ENCODE measurements around the gene LRRC39.
A peak's percentile ranks its signal among the peaks of the same experiment; 100 is the strongest.
"Not testable (repeated sequence)": the region's sequence is repeated elsewhere in the genome, so short reads cannot be mapped to it uniquely, and the experiment has no call there.

LRRC39 gene

DNA sequence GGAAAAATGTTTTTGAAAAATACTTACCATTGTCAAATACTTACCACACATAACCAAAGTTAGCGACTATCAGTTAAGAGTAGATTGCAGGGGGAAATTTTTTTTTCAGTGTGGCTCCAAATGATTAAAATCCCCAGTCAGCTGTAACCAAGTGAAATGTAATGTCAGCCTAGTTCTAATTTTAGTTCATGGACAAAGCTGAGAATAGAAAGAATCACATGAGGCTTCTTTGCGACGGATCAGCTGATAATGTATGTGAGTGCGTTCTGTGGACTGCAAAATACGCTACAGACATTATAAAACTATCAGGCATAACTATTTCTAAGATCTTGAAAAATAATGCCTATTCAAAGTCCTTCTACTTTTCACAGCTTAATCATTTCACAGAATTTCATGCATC lies at the start of gene LRRC39:
Gene LRRC39 (minus strand): TSS at position 166 of the 400 bp plus-strand sequence. CDS start 9,740 bp downstream, outside the sequence.
- no peak for DNase-seq (ENCODE audit: low spot score)

DNA sequence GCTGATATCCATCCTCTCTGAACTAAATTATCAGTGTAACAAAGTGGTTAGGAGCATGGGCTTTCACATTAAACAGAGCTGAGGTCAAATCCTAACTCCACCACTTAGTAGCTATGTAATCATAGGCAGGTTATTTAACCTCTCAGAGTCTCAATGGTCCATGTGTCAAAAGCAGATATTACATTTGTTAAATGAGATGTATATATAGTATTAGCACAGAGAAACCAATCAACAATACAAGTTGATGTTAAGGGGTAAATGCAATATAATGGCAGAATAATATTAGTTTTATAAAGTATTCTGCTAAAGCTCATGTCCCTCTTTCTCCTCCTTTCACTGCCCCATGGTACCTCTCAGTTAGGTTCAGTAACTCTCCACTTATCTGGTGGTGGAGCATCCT lies 44.4 kb upstream of the LRRC39 start:
- DNase-seq (ENCODE audit: low spot score), result no peak

DNA sequence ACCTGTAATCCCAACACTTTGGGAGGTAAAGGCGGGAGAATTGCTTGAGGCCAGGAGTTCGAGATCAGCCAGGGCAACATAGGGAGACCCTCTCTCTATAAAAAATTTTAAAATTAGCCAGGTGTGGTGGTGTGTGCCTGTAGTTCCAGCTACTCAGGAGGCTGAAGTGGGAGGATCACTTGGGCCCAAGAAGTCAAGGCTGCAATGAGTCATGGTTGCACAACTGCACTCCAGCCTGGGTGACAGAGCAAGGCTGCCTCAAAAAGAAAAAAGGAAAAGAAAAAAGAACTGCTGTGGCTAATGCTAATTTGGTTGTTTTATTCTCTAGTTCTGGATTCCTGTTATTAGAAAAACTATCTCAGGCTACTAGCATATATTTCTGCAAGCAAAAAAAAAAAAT lies 41.8 kb upstream of the LRRC39 start:
- DNase-seq (ENCODE audit: low spot score), result no peak

DNA sequence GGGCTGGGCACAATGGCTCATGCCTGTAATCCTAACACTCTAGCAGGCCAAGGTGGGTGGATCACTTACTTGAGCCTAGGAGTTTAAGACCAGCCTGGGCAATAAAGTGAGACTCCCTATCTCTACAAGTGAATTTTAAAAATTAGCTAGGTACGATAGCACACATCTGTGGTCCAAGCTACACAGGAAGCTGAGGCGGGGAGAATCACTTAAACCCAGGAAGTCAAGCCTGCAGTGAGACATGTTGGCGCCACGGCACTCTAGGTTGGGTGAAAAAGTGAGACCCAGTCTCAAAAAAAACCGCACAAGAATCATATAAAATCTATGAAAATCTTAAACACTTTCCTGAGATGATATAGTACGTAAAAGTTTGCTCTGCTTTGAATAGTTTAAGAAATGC lies 41.4 kb upstream of the LRRC39 start:
- no peak for DNase-seq (ENCODE audit: low spot score)

DNA sequence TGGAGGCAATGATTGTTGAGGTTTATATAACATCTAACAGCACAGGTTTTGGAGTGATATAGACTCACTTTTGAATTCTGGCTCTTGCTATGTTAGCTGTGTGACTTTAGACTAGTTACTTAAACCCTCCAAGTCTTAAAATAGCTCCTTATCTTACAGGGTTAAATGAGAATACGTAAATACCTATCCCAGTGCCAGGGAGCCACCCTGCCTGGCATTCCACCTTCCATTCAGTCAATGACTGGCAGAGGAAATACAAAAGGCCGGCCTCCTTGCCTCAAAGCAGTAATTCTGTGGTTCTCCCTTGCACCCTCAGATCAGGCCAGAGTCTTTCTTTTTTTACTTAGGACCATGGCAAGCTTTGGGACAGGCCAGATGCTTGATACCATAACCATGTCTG lies 39.8 kb upstream of the LRRC39 start:
- DNase-seq (ENCODE audit: low spot score), result no peak

DNA sequence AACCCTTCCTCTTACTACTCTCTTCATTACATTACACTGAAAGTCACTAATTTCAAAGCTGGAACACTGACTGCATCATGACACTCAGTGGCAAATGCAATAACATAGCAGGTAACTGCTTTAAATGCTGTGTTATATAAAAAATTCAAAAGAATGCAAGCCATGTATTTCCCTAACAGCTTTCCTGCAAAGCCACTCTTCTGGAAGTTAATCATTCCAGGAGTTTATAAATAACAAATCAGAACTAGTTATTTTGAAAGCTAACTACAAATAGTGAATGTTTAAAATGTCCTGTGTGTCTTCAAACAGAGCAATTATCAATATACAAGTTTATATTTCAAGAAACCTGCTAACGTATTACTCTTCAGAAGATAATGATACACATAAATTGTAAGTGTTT lies 37.0 kb upstream of the LRRC39 start:
- no peak for DNase-seq (ENCODE audit: low spot score)

DNA sequence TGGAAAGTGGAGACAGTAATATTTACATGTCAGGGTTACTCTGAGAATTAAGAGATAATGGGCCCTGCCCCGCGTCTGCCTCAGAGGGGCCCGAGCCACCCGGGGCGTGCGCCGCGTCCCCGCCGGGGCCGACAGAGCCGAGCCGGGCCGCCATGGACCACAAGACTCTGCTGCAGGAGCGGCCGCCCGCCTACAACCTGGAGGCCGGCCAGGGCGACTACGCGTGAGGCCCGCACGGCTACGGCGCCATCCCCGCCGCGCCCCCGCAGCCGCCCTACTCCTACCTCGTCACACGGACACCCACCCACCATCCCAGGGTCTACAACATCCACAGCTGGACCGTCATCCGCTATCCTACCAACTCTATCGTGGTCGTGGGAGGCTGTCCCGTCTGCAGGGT lies 35.1 kb upstream of the LRRC39 start:
- no peak for DNase-seq (ENCODE audit: low spot score)

DNA sequence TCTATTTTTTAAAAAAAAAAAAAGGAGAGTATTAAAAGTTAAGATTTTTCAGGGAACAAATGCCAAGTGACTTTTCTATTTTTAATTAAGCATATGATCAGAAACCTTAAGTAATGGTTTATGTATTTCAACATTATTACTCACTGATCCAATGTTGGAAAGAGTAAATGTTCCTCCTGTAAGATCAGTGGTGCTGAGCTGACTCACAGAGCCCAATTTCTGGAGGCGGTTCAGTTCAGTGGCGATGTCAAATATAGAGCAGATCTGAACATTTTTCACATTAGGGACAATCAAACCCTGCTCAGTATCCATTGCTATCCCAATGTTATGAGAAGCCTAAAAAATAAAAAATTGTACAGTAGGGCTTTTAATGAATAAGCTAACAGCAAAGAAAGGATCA lies 28.2 kb upstream of the LRRC39 start:
- no peak for DNase-seq (ENCODE audit: low spot score)

DNA sequence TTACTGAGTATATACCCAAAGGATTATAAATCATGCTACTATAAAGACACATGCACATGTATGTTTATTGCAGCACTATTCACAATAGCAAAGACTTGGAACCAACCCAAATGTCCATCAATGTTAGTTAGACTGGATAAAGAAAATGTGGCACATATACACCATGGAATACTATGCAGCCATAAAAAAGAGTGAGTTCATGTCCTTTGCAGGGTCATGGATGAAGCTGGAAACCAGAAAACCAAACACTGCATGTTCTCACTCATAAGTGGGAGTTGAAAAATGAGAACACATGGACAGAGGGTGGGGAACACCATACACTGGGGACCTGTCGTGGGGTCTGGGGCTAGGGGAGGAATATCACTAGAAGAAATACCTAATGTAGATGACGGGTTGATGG lies 27.5 kb upstream of the LRRC39 start:
- not testable (repeated sequence) for DNase-seq (ENCODE audit: low spot score)

DNA sequence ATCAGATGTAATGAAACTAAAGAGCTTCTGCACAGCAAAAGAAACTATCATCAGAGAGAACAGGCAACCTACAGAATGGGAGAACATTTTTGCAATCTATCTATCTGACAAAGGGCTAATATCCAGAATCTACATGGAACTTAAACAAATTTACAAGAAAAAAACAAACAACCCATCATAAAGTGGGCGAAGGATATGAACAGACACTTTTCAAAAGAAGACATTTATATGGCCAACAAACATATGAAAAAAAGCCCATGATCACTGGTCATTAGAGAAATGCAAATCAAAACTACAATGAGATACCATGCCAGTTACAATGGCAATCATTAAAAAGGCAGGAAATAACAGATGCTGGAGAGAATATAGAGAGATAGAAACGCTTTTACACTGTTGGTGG lies 27.0 kb upstream of the LRRC39 start:
- not testable (repeated sequence) for DNase-seq (ENCODE audit: low spot score)

DNA sequence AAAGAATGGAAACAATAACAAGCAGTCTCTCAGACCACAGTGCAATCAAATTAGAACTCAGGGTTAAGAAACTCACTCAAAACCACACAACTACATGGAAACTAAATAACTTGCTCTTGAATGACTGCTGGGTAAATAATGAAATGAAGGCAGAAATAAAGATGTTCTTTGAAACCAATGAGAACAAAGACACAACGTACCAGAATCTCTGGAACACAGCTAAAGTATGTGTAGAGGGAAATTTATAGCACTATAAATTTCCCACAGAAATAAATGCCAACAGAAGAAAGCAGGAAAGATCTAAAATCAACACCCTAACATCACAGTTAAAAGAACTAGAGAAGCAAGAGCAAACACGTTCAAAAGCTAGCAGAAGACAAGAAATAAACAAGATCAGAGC lies 24.6 kb upstream of the LRRC39 start:
- not testable (repeated sequence) for DNase-seq (ENCODE audit: low spot score)

DNA sequence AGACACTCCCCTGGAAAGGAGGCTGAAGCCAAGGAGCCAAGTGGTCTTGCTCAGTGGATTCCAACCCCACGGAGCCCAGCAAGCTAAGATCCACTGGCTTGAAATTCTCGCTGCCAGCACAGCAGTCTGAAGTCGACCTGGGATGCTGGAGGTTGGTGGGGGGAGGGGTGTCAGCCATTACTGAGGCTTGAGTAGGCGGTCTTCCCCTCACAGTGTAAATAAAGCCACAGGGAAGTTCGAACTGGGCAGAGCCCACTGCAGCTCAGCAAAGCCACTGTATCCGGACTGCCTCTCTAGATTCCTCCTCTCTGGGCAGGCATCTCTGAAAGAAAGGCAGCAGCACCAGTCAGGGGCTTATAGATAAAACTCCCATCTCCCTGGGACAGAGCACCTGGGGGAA lies 22.0 kb upstream of the LRRC39 start:
- not testable (repeated sequence) for DNase-seq (ENCODE audit: low spot score)

DNA sequence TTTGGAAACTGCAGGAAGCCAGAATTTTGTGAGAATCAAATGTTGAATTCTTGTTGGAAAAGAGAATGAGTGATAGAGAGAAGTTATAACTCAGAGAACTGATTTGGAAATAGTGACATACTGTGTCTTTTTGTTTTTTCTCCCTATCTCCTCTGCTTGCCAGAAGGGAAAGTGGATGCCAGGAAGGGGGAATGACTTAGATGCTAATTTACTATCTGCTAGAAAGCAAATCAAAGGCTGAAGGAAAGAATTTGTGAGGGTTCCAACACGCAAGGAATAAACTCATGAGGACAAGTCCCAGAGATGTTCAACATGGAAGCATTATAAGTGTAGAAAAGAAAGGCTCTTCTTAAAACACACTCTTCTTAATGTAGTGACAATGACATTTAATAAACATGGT lies 20.5 kb upstream of the LRRC39 start:
- DNase-seq (ENCODE audit: low spot score), result no peak

DNA sequence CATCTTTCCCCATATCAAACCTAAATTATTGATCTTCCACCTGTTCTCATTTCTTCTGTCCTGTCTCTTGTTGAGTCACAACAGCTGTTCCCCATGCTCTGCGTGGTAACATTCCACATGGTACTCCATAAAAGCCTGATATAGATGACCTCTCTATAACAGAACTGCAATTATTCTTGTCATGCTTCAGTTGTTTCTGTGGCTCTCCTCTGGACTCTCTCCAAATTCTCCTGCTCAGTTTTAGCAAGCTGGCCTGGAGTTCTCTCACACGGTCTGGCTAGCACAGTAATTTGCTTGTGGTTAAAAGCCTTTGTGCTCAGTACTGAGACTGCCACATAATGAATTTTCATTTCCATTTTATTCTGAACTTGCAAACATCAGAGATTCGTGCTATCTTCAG lies 10.6 kb upstream of the LRRC39 start:
- no peak for DNase-seq (ENCODE audit: low spot score)

DNA sequence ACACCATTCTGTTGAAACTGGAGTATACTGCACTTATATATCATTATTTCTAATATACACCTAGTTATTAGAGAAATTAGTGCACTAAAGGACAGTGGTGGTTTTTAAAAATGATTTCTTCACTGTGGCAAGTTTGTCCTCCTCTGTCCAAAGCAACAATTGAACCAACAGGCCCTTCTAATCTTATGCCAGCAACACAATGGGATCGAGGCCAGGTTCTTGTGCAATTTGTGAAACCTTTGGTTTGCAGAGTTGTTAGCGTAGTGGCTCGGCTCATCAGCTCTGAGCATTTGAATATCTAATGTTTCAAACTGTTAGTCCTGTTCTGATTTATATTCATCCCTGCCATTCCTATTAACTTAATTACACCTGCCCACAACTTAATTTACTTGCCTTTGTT lies 9.9 kb upstream of the LRRC39 start:
- no peak for DNase-seq (ENCODE audit: low spot score)

DNA sequence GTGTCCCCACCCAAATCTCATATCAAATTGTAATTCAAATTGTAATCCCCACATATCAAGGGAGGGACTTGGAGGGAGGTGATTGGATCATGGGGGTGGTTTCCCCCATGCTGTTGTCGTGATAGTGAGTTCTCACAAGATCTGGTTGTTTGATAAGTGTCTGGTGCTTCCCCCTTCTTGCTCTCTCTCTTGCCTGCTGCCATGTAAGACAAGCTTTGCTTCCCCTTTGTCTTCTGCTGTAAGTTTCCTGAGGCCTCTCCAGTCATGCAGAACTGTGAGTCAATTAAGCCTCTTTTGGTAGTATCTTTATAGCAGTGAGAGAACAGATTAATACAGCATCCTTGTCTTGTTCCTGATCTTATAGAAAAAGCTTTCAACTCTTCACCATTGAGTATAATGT lies 6.5 kb upstream of the LRRC39 start:
- DNase-seq (ENCODE audit: low spot score), result no peak

DNA sequence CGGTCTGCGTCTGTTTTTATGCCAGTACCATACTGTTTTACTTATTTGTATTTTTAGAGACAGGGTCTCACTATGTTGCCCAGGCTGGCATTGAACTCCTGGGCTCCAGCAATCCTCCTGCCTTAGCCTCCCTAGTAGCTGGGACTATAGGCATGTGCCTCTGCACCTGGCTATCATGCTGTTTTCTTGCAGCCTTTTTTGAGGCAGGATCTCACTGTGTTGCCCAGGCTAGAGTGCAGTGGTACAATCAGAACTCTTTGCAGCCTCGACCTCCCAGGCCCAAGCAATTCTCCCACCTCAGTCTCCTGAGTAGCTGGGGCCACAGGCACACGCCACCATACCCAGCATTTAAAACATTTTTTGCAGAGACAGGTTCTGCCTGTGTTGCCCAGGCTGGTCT lies 5.3 kb upstream of the LRRC39 start:
- DNase-seq (ENCODE audit: low spot score), result no peak

DNA sequence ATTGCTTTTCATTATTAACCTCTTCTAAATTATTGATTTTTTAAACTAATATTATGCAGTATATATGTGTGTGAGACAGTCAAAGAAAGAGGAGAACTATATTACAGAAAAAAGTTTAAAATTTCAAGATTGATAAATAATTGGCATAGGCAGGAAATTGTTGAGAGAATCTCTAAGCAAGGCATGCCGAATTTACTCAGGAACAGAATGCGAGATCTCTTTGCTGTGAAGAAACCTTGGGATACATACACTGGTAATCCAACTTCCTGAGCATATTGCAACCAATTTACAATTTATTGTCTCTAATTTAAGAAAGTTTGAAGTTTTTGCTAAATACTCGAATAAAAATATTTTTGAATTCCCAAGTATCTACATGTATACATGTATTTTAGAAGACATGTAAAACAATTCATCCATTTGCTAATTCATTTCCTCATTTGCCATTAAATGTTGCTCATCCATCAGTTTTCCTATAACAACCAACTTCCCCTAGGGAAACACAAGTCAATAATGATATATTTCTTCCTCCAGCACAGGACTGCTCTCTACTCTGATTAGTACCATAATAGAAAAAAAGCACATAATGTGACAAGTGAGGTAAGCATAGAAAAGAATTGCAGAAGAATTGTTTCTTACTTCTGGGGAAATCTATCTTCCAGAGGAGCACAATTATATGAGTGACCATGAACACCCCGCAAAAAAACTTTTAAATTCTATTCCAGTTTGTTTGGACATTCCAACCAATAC lies 588 bp downstream of the LRRC39 start:
- DNase-seq (ENCODE audit: low spot score), result no peak

DNA sequence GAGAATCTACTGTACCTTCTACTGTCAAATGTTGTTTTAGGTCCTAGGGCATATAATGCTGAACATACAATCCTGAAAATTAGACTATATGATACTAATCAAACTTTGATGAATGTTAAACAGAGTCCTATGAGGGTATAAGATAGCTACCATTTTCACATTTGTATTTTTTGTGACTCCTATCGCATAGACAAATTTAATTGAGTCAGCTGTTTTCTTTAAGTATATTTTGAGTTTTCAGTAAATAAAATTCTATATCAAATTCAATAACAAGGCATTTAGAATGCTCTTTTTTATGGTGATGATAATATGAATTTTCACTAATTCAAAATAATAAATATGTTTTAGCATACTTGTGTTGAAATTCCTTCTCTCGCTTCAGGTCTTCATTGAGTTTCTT lies 10.0 kb downstream of the LRRC39 start:
- no peak for DNase-seq (ENCODE audit: low spot score)

DNA sequence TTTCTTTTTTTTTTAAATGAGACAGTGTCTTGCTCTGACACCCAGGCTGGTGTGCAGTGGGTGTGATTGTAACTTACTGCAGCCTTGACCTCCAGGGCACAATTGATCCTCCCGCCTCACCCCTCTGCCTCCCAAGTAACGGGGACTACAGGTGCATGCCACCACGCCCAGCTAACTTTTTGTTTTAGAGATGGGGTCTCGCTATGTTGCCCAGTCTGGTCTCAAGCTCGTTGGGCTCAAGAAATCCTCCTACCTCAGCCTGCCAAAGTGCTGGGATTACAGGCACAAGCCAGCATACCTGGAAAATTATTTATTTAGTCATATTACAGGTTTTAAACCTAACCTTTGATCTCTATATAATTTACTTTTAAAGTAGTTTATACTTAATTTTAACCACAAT lies 13.4 kb downstream of the LRRC39 start:
- DNase-seq (ENCODE audit: low spot score), result no peak

DNA sequence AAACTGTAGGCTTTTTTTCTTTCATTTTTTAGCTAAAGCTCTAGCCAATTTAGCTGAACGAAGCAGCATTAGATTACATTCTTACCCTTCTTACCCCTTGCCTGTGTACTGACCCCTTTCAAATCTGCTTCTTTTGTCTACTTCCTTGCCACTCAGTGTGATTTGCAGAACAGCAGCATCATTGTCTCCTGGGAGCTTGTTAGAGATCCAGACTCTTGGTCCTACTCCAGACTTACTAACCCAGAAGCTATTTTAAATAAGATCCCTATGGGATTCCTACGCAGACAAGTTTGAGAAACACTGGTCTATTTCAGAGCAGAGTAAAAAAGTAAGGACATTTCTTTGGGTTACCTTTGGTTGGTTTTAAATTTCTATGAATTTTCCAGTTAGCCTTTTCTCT lies 13.8 kb downstream of the LRRC39 start:
- peak; percentile 39 for DNase-seq (ENCODE audit: low spot score)

DNA sequence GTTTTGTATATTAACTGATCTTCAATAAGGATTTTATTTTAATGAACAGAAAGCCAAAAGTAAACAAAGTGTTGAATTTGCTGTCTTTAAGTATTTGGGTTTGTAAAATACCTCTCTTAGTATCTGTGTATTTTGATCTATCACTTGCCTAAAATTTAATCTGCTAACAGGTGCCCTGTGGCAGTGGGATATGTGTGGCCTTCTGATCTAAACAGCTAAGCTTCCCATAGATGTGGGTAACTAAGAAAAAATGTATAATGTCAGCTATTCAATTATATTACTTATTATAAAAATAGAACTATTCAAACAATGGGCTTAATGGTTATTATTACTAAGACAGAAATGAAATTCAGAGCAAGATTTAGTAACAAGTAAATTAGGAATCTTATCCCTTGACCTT lies 15.2 kb downstream of the LRRC39 start:
- no peak for DNase-seq (ENCODE audit: low spot score)

DNA sequence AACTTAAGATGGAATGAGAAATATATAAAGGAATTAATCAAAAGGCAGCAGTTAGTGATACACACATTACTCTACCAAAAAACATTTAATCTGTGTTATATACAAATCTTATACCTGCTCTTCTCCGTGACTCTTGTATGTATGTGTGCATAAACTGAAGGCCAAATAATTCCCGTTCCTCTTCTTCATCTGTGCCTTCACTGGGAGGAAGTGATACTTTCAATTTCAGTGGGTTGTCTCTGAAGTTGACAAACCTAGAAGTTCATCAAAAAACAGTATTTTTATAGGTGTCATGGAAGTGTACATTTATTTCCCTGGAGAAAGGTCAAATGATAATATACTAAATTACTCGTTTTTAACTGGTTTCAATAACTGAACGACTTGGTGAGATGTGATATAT lies 25.8 kb downstream of the LRRC39 start:
- DNase-seq (ENCODE audit: low spot score), result no peak

DNA sequence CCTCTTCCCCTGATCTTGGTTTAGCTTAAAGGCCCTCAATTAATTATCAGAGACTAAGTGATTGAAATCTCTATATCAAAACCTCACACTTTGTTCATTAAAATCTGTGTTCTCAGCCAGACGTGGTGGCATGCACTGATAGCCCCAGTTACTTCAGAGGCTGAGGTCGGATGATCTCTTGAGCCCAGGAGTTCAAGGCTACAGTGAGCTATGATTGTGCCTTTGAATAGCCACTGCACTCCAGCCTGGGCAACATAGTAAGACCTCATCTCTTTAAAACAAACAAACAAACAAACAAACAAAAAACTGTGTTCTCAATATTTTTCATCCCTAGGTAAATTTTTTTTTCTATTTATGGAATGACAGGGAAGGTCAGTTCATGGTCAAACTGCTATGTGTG lies 26.4 kb downstream of the LRRC39 start:
- no peak for DNase-seq (ENCODE audit: low spot score)

DNA sequence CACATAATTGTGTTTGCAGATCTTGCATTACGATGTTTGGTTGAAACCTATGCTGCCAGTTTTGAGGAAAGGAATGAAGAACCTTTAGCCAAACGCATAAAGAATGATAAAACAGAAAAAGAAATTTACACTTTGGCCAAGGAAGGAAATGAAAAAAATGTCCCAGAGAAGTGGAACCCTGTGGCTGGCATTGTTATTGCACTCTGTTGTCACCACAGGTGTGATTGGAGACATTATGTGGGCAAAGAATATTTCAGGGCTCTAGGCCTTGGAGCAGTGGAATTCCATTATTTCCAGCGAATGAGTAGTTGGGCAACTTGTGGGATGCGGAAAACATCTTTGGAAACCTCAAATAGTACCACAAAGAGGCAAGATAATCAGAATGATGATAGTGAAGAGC lies 30.2 kb downstream of the LRRC39 start:
- no peak for DNase-seq (ENCODE audit: low spot score)

All from D341Med (cell line).